Neural progenitor cell (in vitro differentiated cells): ENCODE results near the gene LPP.

Experiments used
- EZH2 ChIP-seq: fragments of 200-600 bp; sonication (generic); IDR thresholded peaks from 2 replicates; pipeline ENCODE4 v1.6.1; 2017; ENCODE audit warnings: antibody characterized with exemption, mild to moderate bottlenecking, moderate library complexity
- EZH2phosphoT487 ChIP-seq: fragments of 200-600 bp; sonication (generic); IDR thresholded peaks from 2 replicates; pipeline ENCODE4 v1.6.1; 2017; ENCODE audit warnings: antibody characterized with exemption
- TF ChIP-seq, protein P1 (sequence below): fragments of 200-600 bp; sonication (generic); IDR thresholded peaks from 2 replicates; pipeline ENCODE4 v1.5.1; 2017; ENCODE audit warnings: antibody characterized with exemption, mild to moderate bottlenecking

GRCh38 chr3:188878076-188878475 lies 724.1 kb downstream of the LPP start:
- TF ChIP-seq, protein P1, sequence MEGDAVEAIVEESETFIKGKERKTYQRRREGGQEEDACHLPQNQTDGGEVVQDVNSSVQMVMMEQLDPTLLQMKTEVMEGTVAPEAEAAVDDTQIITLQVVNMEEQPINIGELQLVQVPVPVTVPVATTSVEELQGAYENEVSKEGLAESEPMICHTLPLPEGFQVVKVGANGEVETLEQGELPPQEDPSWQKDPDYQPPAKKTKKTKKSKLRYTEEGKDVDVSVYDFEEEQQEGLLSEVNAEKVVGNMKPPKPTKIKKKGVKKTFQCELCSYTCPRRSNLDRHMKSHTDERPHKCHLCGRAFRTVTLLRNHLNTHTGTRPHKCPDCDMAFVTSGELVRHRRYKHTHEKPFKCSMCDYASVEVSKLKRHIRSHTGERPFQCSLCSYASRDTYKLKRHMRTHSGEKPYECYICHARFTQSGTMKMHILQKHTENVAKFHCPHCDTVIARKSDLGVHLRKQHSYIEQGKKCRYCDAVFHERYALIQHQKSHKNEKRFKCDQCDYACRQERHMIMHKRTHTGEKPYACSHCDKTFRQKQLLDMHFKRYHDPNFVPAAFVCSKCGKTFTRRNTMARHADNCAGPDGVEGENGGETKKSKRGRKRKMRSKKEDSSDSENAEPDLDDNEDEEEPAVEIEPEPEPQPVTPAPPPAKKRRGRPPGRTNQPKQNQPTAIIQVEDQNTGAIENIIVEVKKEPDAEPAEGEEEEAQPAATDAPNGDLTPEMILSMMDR = no peak
- no peak for TF ChIP-seq EZH2
- no peak for TF ChIP-seq EZH2phosphoT487
